Measurements from ENCODE around the gene BCAS3. TPM values are rescaled to one million over a fixed set of nuclear protein-coding genes. Genes with fewer than 3 reads are reported as not detected.

Gene BCAS3
- total RNA-seq, 1 experiment from 2014 or later = 9.3 TPM

Other genes with a start within 250 kb of the BCAS3 start
- 23.6 and 30.2 TPM in 2 replicates for gene APPBP2, start 151.6 kb upstream of the BCAS3 start, total RNA-seq (2014; rRNA removed; shearing (Covaris generic))
- 9.0 and 10.6 TPM in 2 replicates for gene PPM1D, start 77.7 kb upstream of the BCAS3 start, total RNA-seq (2014; rRNA removed; shearing (Covaris generic))